Transverse colon (tissue), 4 donors: ENCODE data around the gene XBP1. TPM values are rescaled to one million over a fixed set of nuclear protein-coding genes. Genes with fewer than 3 reads are reported as not detected.
"Not testable (repeated sequence)": the region's sequence is repeated elsewhere in the genome, so short reads cannot be mapped to it uniquely, and the experiment has no call there.

Experiments
- DNase-seq: peaks from one replicate; pipeline ENCODE4 v3.0.0-alpha.2; 2019
- H3K27ac ChIP-seq, 4 donors: fragments of 200-600 bp; sonication (generic); 2 replicates each; pipeline ENCODE4 v1.5.1; 2016 to 2018; ENCODE audit warnings: inconsistent platforms in 4 of 4
- H3K27me3 ChIP-seq: fragments of 200-600 bp; sonication (generic); 2 replicates; pipeline ENCODE4 v1.5.1; 2017; ENCODE audit warnings: inconsistent platforms
- H3K36me3 ChIP-seq, 4 donors: fragments of 200-600 bp; sonication (generic); 2 replicates each; pipeline ENCODE4 v1.5.1; 2017 to 2019; ENCODE audit warnings: inconsistent platforms in 4 of 4
- H3K4me1 ChIP-seq, 4 donors: fragments of 200-600 bp; sonication (generic); 2 replicates each; pipeline ENCODE4 v1.5.1; 2017 to 2020; ENCODE audit warnings: inconsistent platforms in 4 of 4
- H3K4me3 ChIP-seq, 4 donors: fragments of 200-600 bp; sonication (generic); 1 replicate in 1 of 4; 2 replicates in 3 of 4; pipeline versions ENCODE4 v1.5.1 to v1.6.1; 2017 to 2019; ENCODE audit warnings: inconsistent platforms in 4 of 4
- H3K9me3 ChIP-seq, 2 donors: fragments of 200-600 bp; sonication (generic); 2 replicates each; pipeline ENCODE4 v1.5.1; 2017 to 2019; ENCODE audit warnings: inconsistent platforms in 2 of 2
- EP300 ChIP-seq: sonication (generic); formaldehyde crosslinking; IDR thresholded peaks from one replicate; pipeline ENCODE4 v1.6.1; 2017; ENCODE audit warnings: antibody characterized with exemption, low read depth
- POLR2A ChIP-seq: fragments of 450-650 bp; IDR thresholded peaks from one replicate; pipeline ENCODE4 v1.6.1; 2016; ENCODE audit warnings: antibody characterized with exemption, mild to moderate bottlenecking, moderate library complexity
- POLR2AphosphoS5 ChIP-seq, 3 donors: sonication (generic); formaldehyde crosslinking; IDR thresholded peaks; one replicate each; pipeline ENCODE4 v1.6.1; 2016; ENCODE audit warnings: antibody characterized with exemption in 3 of 3
- WGBS, 2 donors: methylation state at CpG; one replicate each; pipeline ENCODE4 v1.1.5; 2018; ENCODE audit warnings: low coverage in 1 of 2; 5-methylcytosine and 5-hydroxymethylcytosine counted together
- in situ Hi-C, 4 donors: fragments of 200-750 bp; cut with MboI; loops; one replicate each; pipeline versions ENCODE4 v1.15.0 to v1.15.1; 2017; ENCODE audit warnings: low sequenced_read_pairs in 3 of 4, low pct_ligation_motif_present in 1 of 4, low pct_unique_long_range_greater_than_20kb in 1 of 4
- intact Hi-C: fragments of 100-400 bp; cut with DNase I; formaldehyde crosslinking; loops from one replicate; pipeline ENCODE4 v1.15.1; 2023; ENCODE audit warnings: low total_unique reads
- total RNA-seq, 4 donors: library from RNA; depleted of rRNA; stranded (reverse); fragments of >200 nt; gene quantifications; one replicate each; pipeline ENCODE4 v1.1.0, GENCODE V29; 2016
- TF ChIP-seq, protein P1 (sequence below), 5 experiments: fragments of 200-600 bp in 3 of 5; fragments of 450-650 bp in 2 of 5; sonication (generic) in 3 of 5; IDR thresholded peaks; 1 replicate in 2 of 5; 2 replicates in 3 of 5; pipeline ENCODE4 v1.5.1; 2016 to 2017; ENCODE audit warnings: antibody characterized with exemption in 5 of 5, inconsistent platforms in 3 of 5, mild to moderate bottlenecking in 2 of 5, moderate library complexity in 1 of 5

The XBP1 gene
- total RNA-seq = 100 to 1,000 TPM in 3 of 4 donors, 10 to 100 TPM in 1; 68.1 to 263 (median 190) TPM

DNA sequence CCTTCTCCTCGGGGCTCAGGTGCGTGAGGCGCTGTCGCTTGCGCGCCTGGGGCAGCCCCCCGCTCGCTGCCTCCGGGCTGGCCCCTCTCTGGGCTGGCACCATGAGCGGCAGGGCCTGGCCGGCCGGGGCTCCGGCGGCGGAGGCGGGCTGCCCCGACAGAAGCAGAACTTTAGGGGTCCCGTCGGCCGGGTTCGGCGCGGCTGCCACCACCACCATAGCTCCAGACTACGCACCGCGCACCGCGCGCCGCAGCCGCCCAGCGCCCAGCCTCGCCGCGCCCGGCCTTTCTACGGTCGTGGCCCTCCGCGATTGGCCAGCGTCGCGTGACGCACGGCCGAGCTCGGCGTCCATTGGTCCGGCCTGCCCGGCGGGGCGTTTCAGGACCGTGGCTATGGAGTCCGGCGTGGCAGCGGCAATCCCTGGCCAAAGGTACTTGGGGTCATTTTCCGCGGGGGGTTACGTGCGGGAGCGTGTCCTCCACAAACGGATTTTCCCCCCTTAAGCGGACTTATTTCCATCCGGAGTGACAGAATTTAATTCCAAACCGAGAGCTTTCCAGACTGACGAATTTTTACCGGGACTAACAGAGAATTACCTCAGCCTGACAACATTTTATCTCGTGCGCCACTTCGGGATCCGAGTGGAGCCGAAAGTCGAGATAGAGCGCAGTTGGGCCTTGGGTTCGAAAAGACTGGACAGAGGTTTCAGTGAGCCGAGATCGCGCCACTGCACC, at the start of gene XBP1:
XBP1 (minus strand) TSS at position 262 of the 734 bp plus-strand sequence.
- WGBS, 2 donors = 0 to 1% methylated on average over 4 to 52 of the region's 78 CpGs

DNA sequence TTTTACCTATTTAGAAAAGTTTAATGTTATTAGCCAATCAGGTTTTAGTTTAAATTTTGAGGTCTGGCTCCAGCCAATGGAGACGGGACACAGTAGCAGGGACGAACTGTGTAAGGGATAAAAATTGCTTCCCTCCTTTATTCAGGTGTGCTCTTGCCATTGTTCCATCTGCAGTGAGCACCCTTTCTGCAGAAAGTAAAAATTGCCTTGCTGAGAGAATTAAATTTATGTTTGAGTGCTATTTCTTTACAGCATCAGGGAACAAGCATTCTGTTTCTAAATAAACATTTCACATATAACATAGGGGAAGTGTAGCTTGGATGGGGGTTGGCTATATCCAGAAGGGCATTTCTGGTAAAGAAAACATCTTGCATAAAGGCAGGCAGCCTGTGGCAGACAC, 46.6 kb upstream of the XBP1 start:
- WGBS, 2 donors = 85% methylated on average over 2 of the region's 2 CpGs; no CpG with 5 or more reads in 1 of the 2 donors
- H3K4me3 ChIP-seq = no peak overlapping the region
- in situ Hi-C loops = loop anchor here (25.0 kb wide), 4 partner anchors 235 to 835 kb away; no protein-coding TSS in a partner anchor
- H3K4me1 ChIP-seq = peaks cover 0 to 10% (median 4%) of the 10 kb centered on the region in 4 donors
- no peaks in the 10 kb centered on the region for H3K36me3 ChIP-seq
- TF ChIP-seq POLR2A (no peak), POLR2AphosphoS5 (IDR thresholded peaks at IDR 0.05) (no peak)
- H3K9me3 ChIP-seq = peaks cover 12 to 13% of the 10 kb centered on the region in 2 donors
- intact Hi-C loops = no loop called here
- no peaks in the 10 kb centered on the region for H3K27me3 ChIP-seq
- DNase-seq = no peak
- H3K27ac ChIP-seq = no peak overlapping the region

More for the DNA sequence above, at the start of gene XBP1:
- DNase-seq = peak; percentile 96
- Histone ChIP-seq H3K27me3 (no peaks in the 10 kb centered on the region), H3K4me1 (peaks cover 12 to 57% (median 43%) of the 10 kb centered on the region in 4 donors), H3K36me3 (peaks cover 0 to 19% (median 8%) of the 10 kb centered on the region in 4 donors), H3K4me3 (peak within 1 kb of the TSS; percentile 70 to 99 (median 81)), H3K27ac (peak within 1 kb of the TSS; percentile 98 to 100 (median 100)), H3K9me3 (no peaks in the 10 kb centered on the region)
- in situ Hi-C loops = no loop called here
- intact Hi-C loops = no loop called here
- TF ChIP-seq, protein P1, sequence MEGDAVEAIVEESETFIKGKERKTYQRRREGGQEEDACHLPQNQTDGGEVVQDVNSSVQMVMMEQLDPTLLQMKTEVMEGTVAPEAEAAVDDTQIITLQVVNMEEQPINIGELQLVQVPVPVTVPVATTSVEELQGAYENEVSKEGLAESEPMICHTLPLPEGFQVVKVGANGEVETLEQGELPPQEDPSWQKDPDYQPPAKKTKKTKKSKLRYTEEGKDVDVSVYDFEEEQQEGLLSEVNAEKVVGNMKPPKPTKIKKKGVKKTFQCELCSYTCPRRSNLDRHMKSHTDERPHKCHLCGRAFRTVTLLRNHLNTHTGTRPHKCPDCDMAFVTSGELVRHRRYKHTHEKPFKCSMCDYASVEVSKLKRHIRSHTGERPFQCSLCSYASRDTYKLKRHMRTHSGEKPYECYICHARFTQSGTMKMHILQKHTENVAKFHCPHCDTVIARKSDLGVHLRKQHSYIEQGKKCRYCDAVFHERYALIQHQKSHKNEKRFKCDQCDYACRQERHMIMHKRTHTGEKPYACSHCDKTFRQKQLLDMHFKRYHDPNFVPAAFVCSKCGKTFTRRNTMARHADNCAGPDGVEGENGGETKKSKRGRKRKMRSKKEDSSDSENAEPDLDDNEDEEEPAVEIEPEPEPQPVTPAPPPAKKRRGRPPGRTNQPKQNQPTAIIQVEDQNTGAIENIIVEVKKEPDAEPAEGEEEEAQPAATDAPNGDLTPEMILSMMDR (IDR thresholded peaks at IDR 0.05) = no peak
- TF ChIP-seq POLR2A (peak; percentile 99), POLR2AphosphoS5 (IDR thresholded peaks at IDR 0.05) (peak; percentile 98 to 100 (median 100)), EP300 (no peak)

DNA sequence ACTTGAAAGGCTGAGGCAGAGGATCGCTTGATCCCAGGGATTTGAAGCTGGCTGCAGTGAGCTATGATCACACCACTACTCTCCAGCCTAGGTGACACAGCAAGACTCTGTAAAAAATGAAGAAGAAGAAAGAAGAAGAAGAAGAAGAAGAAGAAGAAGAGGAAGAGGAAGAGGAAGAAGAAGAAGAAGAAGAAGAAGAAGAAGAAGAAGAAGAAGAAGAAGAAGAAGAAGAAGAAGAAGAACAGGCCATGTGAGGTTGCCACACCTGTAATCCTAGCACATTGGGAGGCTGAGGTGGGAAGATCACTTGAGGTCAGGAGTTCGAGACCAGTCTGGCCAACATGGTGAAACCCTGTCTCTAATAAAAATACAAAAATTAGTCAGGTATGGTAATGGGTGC, 43.9 kb upstream of the XBP1 start:
- intact Hi-C loops, H3K27ac ChIP-seq, H3K27me3 ChIP-seq, H3K4me3 ChIP-seq, DNase-seq, H3K36me3 ChIP-seq: not testable (repeated sequence)
- in situ Hi-C loops = loop anchor here (25.0 kb wide), 4 partner anchors 232 to 832 kb away; no protein-coding TSS in a partner anchor
- WGBS, 2 donors = 80 to 100% methylated on average over 1 to 2 of the region's 2 CpGs
- Histone ChIP-seq H3K4me1 (peaks cover 0 to 10% (median 4%) of the 10 kb centered on the region in 4 donors), H3K9me3 (peaks cover 12 to 13% of the 10 kb centered on the region in 2 donors)

DNA sequence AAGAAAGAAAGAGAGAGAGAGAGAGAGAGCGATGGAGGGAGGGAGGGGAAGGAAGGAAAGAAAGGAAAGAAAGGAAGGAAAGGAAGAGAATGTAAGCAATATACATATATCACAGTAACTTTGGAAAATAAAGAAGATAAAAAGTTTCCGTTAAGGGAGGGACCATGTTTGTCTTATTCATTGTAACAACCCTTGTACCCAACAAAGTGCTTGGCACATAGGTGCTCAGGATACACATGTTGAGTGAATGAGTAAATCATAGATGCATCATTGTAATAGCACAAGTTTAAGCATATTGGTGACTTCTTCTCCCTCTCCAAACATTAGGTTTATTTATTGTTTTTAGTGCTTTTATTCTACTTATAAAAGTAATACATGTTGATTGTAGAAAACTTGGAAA, 43.3 kb upstream of the XBP1 start:
- H3K27ac ChIP-seq = no peak overlapping the region
- intact Hi-C loops (no loop called here), in situ Hi-C loops (loop anchor here (25.0 kb wide), 4 partner anchors 231 to 831 kb away; no protein-coding TSS in a partner anchor)
- peaks cover 12 to 13% of the 10 kb centered on the region in 2 donors for H3K9me3 ChIP-seq
- H3K36me3 ChIP-seq = no peaks in the 10 kb centered on the region
- no peak overlapping the region for H3K4me3 ChIP-seq
- 57 to 69% methylated on average over 2 of the region's 2 CpGs for WGBS, 2 donors
- peaks cover 0 to 10% (median 4%) of the 10 kb centered on the region in 4 donors for H3K4me1 ChIP-seq
- no peak for DNase-seq
- H3K27me3 ChIP-seq = no peaks in the 10 kb centered on the region
- no peak for TF ChIP-seq POLR2AphosphoS5 (IDR thresholded peaks at IDR 0.05)
- TF ChIP-seq, protein P1 (IDR thresholded peaks at IDR 0.05) = no peak
- TF ChIP-seq POLR2A = no peak
- no peak for TF ChIP-seq EP300

DNA sequence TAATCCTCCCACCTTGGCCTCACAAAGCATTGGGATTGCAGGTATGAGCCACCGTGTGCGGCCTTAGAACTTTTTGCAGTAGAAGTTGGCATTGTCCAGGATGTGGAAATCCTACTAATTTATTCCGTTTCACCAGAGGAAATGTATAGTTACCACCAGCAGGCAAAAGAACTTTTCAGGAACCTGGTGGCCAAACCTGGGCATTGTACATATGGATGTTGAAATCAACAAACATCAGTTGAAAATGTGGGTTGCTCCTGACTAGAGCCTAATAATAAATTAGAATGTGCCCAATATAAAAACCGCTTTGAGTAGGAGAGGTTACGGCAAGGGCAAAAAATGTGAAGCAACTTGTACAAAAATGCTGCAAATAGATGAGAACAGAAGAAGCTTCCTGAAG, 40.7 kb upstream of the XBP1 start:
- intact Hi-C loops (no loop called here), in situ Hi-C loops (loop anchor here (25.0 kb wide), 4 partner anchors 229 to 829 kb away; no protein-coding TSS in a partner anchor)
- Histone ChIP-seq H3K4me1 (peaks cover 0 to 10% (median 4%) of the 10 kb centered on the region in 4 donors), H3K27ac (no peak overlapping the region), H3K36me3 (no peaks in the 10 kb centered on the region), H3K27me3 (no peaks in the 10 kb centered on the region), H3K9me3 (no peaks in the 10 kb centered on the region), H3K4me3 (no peak overlapping the region)
- DNase-seq = no peak
- TF ChIP-seq EP300 (no peak), POLR2AphosphoS5 (IDR thresholded peaks at IDR 0.05) (no peak)
- TF ChIP-seq, protein P1 (IDR thresholded peaks at IDR 0.05) = no peak
- 90 to 91% methylated on average over 5 of the region's 5 CpGs for WGBS, 2 donors
